Left lung (tissue), 10 donors: ENCODE data around the gene GATA2. TPM values are rescaled to one million over a fixed set of nuclear protein-coding genes. Genes with fewer than 3 reads are reported as not detected.

Experiments used
- ATAC-seq: fragments of 200-7000 bp; cut with Tn5 transposase; one replicate; pipeline ENCODE4 v1.9.1; 2020; ENCODE audit warnings: moderate library complexity
- DNase-seq, 4 donors: peaks; one replicate each; pipeline ENCODE4 v3.0.0-alpha.2; 2013 to 2020
- H3K27ac ChIP-seq, 2 donors: fragments of 200-600 bp; sonication (generic) in 1 of 2; one replicate each; pipeline versions ENCODE4 v1.5.0 to v1.8.0; 2020 to 2021
- H3K27me3 ChIP-seq, 2 donors: fragments of 200-600 bp; sonication (generic) in 1 of 2; one replicate each; pipeline versions ENCODE4 v1.5.0 to v1.8.0; 2020 to 2021
- H3K36me3 ChIP-seq, 2 donors: fragments of 200-600 bp; sonication (generic) in 1 of 2; one replicate each; pipeline versions ENCODE4 v1.5.0 to v1.8.0; 2020 to 2021
- H3K4me1 ChIP-seq, 2 donors: fragments of 200-600 bp; one replicate each; pipeline ENCODE4 v1.8.0; 2021
- H3K4me3 ChIP-seq, 2 donors: fragments of 200-600 bp; sonication (generic) in 1 of 2; one replicate each; pipeline versions ENCODE4 v1.5.0 to v1.8.0; 2020 to 2021; ENCODE audit warnings: mild to moderate bottlenecking in 1 of 2
- H3K9me3 ChIP-seq, 2 donors: fragments of 200-600 bp; sonication (generic) in 1 of 2; one replicate each; pipeline versions ENCODE4 v1.5.0 to v1.8.0; 2020 to 2021
- intact Hi-C, 2 donors: fragments of 100-400 bp; cut with DNase I; formaldehyde crosslinking; loops; one replicate each; pipeline versions ENCODE4 v1.11.2 to v1.14.2; 2022
- polyA plus RNA-seq, 6 donors: library from polyadenylated mRNA; unstranded; fragments of 120-200 nt; gene quantifications; one replicate each; pipeline ENCODE4 v1.2.1, GENCODE V29; 2013; ENCODE audit not compliant: insufficient read length in 6 of 6
- total RNA-seq, 2 donors: library from RNA; stranded (reverse); fragmentation: NEBNext Ultra II Directional; extraction: Animal tissue kit (Norgen Biotek cat#: 25700); gene quantifications; one replicate each; pipeline ENCODE4 v1.2.1, GENCODE V29; 2021
- TF ChIP-seq, protein P1 (sequence below), 2 donors: fragments of 200-600 bp; sonication (generic) in 1 of 2; IDR thresholded peaks; one replicate each; pipeline versions ENCODE4 v1.5.0 to v1.8.0; 2021; ENCODE audit warnings: antibody characterized with exemption in 2 of 2
- donor health status: DM: no; HTN: yes; CAD: no.
- donor health status: DM: no; HTN: no; CAD: no.

Gene GATA2
- total and polyA plus RNA-seq, 8 donors: 9.2 to 43.0 (median 15.1) TPM

DNA sequence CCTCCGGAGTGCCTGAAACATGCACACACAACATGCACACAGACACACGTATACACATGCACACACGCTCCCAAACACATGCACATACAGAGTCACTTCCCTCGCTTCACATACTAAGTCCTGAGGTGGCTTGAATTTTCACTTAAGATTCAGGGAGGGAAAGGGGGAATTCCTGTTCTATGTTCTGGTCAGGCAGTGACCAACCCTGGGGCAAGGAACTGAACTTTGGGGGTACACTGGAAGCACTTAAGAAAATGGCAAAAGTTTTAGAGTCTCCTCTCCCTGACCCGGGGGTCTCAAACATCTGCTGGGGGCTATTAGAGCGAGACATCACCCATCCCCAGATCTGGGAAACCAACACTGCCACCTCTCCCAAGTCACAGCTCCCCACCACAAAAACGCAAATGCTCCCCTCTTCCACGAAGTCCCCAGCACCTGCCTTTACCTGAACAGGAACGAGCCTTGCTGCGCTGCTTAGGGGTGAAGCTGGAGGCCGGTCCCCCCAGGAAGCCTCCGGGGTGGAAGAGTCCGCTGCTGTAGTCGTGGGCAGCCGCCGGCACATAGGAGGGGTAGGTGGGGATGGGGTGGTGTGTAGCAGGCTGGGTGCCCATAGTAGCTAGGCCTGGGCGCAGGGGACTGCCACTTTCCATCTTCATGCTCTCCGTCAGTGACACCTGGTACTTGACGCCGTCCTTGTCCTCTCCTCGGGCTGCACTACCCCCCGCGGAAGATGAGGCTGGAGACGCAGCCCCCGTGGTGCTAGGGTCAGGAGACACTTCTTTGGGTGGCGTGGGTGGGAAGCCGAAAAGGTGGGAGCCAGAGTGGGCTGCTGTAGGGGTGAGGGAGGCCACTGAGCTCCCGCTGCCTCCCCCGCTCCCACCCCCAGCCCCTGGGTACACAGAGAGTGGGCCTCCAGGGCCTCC lies 7.5 kb downstream of the GATA2 start:
- Histone ChIP-seq H3K4me1 (peaks cover 34 to 64% of the 10 kb centered on the region in 2 donors), H3K27ac (peak overlapping the region in 1 of 2 donors; percentile 83), H3K9me3 (no peaks in the 10 kb centered on the region), H3K4me3 (peak overlapping the region; percentile 41 to 59), H3K36me3 (no peaks in the 10 kb centered on the region), H3K27me3 (peaks cover 93 to 100% of the 10 kb centered on the region in 2 donors)
- no peak for ATAC-seq
- TF ChIP-seq, protein P1, sequence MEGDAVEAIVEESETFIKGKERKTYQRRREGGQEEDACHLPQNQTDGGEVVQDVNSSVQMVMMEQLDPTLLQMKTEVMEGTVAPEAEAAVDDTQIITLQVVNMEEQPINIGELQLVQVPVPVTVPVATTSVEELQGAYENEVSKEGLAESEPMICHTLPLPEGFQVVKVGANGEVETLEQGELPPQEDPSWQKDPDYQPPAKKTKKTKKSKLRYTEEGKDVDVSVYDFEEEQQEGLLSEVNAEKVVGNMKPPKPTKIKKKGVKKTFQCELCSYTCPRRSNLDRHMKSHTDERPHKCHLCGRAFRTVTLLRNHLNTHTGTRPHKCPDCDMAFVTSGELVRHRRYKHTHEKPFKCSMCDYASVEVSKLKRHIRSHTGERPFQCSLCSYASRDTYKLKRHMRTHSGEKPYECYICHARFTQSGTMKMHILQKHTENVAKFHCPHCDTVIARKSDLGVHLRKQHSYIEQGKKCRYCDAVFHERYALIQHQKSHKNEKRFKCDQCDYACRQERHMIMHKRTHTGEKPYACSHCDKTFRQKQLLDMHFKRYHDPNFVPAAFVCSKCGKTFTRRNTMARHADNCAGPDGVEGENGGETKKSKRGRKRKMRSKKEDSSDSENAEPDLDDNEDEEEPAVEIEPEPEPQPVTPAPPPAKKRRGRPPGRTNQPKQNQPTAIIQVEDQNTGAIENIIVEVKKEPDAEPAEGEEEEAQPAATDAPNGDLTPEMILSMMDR (IDR thresholded peaks at IDR 0.05): no peak
- intact Hi-C loops: no loop called here
- DNase-seq: peak in 1 of 4 donors; percentile 50

DNA sequence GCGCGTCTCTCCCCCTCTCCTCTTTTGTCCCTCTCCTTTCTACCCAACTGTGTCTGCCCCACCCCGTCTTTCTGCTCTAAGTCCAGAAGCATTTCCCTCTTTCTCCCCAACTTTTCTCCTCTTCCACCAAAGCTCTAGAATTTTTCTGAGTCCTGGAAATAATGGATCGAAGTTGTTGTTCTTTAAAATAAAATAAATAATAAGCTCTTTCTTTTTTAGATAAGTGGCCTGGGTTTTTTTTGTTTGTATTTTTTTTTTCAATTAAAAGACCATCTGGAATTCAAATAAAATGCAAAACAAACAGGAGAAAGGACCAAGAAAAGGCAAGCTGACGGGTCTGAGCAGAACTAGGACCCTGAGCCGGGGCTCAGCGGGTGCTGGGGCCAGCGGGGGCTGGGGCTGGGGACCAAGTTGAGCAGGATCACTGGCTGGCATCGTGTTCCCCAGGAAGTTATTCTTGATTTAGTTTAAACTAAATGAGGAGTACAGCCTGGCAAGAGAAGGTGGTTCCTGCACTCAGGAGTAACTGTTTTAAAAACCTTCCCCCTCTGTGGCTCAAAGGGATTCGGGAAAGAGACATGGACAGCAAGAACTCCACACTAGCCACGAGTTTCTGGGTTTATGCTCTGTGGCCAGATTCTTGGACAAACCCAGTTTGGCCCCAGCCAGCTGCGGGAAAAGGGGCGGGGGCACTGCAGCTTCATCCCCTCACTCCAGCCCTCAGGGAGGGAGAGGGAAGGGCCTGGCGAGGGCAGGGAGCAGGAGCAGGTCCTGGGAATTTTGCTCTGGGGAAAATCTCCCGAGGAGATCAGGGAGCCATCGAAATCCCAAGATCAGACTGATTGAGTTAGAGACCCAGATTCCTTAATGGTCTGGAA lies 8.4 kb downstream of the GATA2 start:
- Histone ChIP-seq H3K4me3 (peak overlapping the region; percentile 9 to 59), H3K4me1 (peaks cover 29 to 59% of the 10 kb centered on the region in 2 donors), H3K27me3 (peaks cover 87 to 100% of the 10 kb centered on the region in 2 donors), H3K27ac (peak overlapping the region; percentile 33 to 62), H3K9me3 (no peaks in the 10 kb centered on the region), H3K36me3 (no peaks in the 10 kb centered on the region)
- ATAC-seq: no peak
- peak in 1 of 4 donors; percentile 50 for DNase-seq
- TF ChIP-seq, protein P1 (IDR thresholded peaks at IDR 0.05): no peak
- intact Hi-C loops: no loop called here

DNA sequence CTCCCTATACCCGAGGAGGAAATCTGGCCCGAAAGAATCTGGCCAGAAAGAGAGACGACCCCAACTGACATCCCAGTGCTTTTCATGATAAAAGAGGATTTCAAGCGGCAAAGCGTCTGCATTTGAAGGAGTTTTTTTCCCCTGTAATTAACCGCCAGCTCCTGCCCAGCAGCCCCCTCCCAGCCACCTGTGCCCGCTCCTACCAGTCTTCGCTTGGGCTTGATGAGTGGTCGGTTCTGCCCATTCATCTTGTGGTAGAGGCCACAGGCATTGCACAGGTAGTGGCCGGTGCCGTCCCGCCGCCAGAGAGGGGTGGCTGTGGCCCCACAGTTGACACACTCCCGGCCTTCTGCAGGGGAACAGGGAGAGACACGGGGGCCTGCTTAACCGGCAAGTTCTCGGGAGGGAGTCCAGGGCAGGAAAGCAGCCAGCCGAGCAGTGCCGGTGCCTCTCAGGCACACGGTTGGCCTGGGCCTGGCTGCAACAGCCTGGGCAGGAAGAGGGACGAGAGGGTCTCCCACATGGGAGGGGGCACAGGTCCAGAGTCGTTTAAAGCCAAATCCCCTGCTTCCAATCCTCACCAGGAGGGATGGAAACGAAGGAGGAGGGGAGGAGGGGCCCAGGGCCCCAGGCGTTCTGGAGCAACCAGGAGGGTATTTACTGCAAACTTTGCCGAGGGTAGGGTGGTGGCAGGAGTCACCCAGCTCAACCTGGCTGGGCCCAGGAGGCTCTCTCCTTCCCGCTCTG lies 9.2 kb downstream of the GATA2 start:
- intact Hi-C loops: no loop called here
- Histone ChIP-seq H3K27me3 (peaks cover 79 to 100% of the 10 kb centered on the region in 2 donors), H3K36me3 (no peaks in the 10 kb centered on the region), H3K4me1 (peaks cover 21 to 51% of the 10 kb centered on the region in 2 donors), H3K27ac (peak overlapping the region; percentile 33 to 62), H3K9me3 (no peaks in the 10 kb centered on the region), H3K4me3 (peak overlapping the region; percentile 9 to 59)
- DNase-seq (peak in 2 of 4 donors; percentile 35 to 67), ATAC-seq (no peak)
- TF ChIP-seq, protein P1 (IDR thresholded peaks at IDR 0.05): no peak

DNA sequence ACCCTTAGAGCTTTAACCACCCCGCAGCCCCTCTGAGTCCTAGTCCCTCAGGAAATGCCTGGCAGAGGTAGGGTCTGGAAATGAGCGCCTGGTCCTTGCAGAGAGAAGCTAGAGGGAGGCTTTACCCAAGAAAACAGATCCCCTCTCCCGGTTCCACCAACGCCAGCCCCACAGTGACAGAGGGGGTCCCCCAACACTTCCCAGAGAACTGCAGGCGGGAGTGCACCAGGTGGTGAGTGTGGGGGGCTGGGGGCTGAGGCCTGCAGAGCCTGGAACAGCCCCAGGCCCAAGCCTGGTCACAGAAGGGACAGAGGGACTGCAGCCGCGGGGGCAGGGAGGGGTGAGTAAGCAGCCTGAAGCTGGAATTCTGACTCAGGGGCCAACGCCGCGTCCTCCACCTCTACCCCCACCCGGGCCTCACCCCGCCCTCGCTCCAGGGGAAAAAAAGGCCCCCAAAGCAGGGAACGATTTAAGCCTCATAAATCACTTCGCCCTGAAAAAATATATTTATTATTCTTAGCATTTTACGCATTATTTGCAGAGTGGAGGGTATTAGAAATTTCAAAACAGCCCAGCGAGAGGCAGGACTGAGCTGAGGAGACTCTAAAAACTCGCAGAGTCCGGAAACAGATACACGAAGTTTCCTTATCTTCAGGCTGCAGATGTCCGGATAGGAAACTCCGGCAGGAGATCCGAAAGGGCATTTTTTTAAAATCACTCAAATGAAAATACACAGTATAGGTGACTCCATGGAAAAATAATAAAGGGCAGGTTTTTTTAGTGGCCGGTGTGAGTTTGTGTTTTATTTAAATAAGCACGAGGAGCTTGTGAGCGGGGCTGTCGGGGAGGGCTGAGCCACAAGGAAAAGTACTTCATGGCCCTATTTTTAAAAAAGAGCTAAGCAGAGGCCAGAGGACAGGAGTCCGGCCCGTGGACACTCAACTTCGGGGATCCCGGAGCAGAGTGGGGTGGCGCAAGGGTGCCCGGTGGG lies 10.0 kb downstream of the GATA2 start:
- TF ChIP-seq, protein P1 (IDR thresholded peaks at IDR 0.05): no peak
- intact Hi-C loops: no loop called here
- Histone ChIP-seq H3K27ac (peak overlapping the region; percentile 33 to 62), H3K4me3 (peak overlapping the region in 1 of 2 donors; percentile 59), H3K36me3 (no peaks in the 10 kb centered on the region), H3K27me3 (peaks cover 70 to 99% of the 10 kb centered on the region in 2 donors), H3K4me1 (peaks cover 14 to 42% of the 10 kb centered on the region in 2 donors), H3K9me3 (no peaks in the 10 kb centered on the region)
- ATAC-seq: peak; percentile 19
- DNase-seq: peak in 2 of 4 donors; percentile 36 to 75
